Stomach smooth muscle (tissue), 2 donors: ENCODE measurements around the gene INSYN2A.

Experiments
- H3K27ac ChIP-seq: one replicate; pipeline ENCODE4 v1.7.0; 2013; ENCODE audit warnings: mild to moderate bottlenecking, low read length, inconsistent platforms
- H3K27me3 ChIP-seq, 2 donors: one replicate each; pipeline ENCODE4 v1.7.0; 2013; ENCODE audit warnings: low read length in 2 of 2; ENCODE audit not compliant: insufficient read depth in 2 of 2, control insufficient read depth in 1 of 2
- H3K36me3 ChIP-seq, 2 donors: one replicate each; pipeline ENCODE4 v1.7.0; 2013; ENCODE audit warnings: low read length in 2 of 2; ENCODE audit not compliant: control insufficient read depth in 2 of 2, insufficient read depth in 2 of 2
- H3K4me1 ChIP-seq: one replicate; pipeline ENCODE4 v1.7.0; 2013; ENCODE audit warnings: low read length; ENCODE audit not compliant: control insufficient read depth, insufficient read depth
- H3K4me3 ChIP-seq, 2 donors: one replicate each; pipeline ENCODE4 v1.7.0; 2013; ENCODE audit warnings: low read length in 2 of 2
- H3K9ac ChIP-seq, 2 donors: one replicate each; pipeline ENCODE4 v1.7.0; 2013; ENCODE audit warnings: low read length in 2 of 2, mild to moderate bottlenecking in 1 of 2
- H3K9me3 ChIP-seq, 2 donors: one replicate each; pipeline ENCODE4 v1.7.0; 2013; ENCODE audit warnings: low read length in 2 of 2; ENCODE audit not compliant: control insufficient read depth in 2 of 2
- donor health status: healthy.
- donor health status: Pancreatic carcinoma.

Gene INSYN2A

DNA sequence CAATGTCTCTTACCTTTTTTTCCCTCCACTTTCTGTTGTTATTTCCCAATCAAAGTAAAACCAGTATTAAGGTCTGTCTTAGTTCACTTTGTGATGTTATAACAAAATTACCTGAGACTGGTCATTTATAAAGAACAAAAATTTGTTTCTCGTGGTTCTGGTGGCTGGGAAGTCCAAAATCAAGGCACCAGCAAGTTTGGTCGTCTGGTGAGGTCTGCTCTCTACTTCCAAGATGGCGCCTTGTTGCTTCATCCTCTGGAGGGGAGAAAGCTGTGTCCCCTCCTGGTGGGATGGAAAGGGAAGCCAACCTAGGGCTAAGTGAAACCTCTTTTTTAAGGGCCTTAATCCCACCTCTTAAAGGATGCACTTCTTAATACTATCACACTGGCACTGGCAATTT is 22.3 kb upstream of the INSYN2A start:
- no peak overlapping the region for H3K9ac ChIP-seq
- peaks cover 0 to 2% of the 10 kb centered on the region in 2 donors for H3K36me3 ChIP-seq
- H3K4me3 ChIP-seq = no peak overlapping the region
- no peaks in the 10 kb centered on the region for H3K4me1 ChIP-seq
- H3K27me3 ChIP-seq = no peaks in the 10 kb centered on the region
- H3K27ac ChIP-seq = no peak overlapping the region
- no peaks in the 10 kb centered on the region for H3K9me3 ChIP-seq

DNA sequence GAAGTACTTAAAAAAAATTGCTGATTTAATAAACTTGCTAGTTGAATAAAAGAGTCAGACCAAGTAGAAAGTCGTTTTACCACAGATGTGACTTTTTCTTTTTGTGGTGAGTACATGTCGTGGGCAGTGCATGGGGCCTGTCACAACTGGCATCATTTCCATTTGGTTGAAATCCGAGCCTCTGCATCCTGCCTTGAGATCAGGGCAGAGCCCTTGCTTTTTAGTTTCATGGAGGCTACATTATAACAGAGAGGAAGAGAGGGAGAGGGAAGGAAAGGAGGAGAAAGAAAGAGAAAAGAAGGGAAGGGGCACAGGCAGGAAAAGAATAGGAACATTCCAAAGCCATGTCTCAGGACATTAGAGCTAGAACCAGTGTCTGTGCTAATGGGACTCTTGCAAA is 20.4 kb upstream of the INSYN2A start:
- peaks cover 0 to 2% of the 10 kb centered on the region in 2 donors for H3K36me3 ChIP-seq
- no peak overlapping the region for H3K4me3 ChIP-seq
- no peak overlapping the region for H3K27ac ChIP-seq
- H3K27me3 ChIP-seq = no peaks in the 10 kb centered on the region
- H3K4me1 ChIP-seq = no peaks in the 10 kb centered on the region
- no peaks in the 10 kb centered on the region for H3K9me3 ChIP-seq
- no peak overlapping the region for H3K9ac ChIP-seq

DNA sequence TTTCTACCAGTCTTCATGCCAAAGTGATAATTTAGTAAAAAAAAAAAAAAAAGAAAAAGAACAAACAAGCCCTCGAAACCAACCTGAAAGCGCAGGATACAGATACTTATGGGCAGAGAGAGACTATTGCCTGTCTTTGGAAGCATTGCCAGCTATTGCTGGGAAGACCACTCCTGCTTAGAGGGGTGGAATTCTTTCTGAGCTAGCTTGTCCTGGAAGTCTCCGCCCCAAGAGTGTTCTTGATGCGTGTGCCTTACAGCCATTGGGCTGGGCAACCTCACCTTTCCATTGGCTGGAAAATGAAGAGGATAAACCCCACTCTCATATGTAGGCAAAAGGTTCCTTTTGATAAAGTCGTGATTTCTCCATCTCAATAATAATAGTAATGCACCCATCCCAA is 19.9 kb upstream of the INSYN2A start:
- no peaks in the 10 kb centered on the region for H3K4me1 ChIP-seq
- H3K9me3 ChIP-seq = no peaks in the 10 kb centered on the region
- H3K9ac ChIP-seq = no peak overlapping the region
- no peak overlapping the region for H3K4me3 ChIP-seq
- H3K27ac ChIP-seq = no peak overlapping the region
- H3K27me3 ChIP-seq = no peaks in the 10 kb centered on the region
- H3K36me3 ChIP-seq = peaks cover 0 to 3% of the 10 kb centered on the region in 2 donors

DNA sequence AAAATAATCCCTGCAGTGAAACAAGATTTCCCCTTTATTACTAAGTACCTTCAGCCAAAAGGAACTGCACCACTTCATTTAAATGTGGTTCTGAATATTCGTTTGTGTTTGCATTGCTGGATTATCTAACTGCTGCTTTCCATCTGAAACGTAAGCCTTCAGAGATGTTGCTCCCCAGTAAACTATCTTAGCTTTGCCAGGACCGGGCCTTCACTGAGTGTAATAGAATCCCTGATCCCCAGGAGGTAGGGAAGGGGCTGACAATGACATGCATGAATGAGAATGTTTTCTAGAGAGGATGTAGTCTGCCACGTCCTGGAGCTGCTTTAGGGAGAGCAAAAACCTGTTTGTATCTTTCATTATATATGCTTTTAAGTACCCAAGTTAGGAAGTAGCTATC is 19.5 kb upstream of the INSYN2A start:
- Histone ChIP-seq H3K4me3 (no peak overlapping the region), H3K4me1 (no peaks in the 10 kb centered on the region), H3K9me3 (no peaks in the 10 kb centered on the region), H3K9ac (no peak overlapping the region), H3K27me3 (no peaks in the 10 kb centered on the region), H3K27ac (no peak overlapping the region), H3K36me3 (peaks cover 0 to 3% of the 10 kb centered on the region in 2 donors)

DNA sequence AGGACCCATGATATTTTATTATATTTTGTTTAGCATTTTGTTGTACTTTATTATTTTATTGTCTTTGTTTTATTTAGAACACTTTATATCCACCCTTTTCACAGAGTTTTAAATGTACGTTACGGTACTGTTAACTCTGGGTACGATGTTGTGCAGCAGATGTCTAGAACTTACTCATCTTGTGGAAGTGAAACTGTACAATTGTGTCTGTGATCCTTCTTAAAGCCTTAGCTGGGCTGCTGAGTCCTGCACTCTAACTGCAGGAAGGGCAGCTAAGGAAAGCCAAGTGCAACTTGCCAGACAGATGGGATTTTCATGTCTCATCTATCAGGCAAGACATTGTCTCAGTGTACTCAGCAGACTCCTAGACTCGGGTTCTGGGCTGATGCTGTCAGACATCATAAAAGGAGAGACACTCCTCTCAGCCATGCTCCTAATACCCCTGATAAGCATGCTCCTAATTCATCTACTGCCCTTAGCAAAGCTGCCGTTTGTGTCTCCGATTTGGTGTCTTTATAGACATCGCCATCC is 14.6 kb upstream of the INSYN2A start:
- Histone ChIP-seq H3K9ac (no peak overlapping the region), H3K27me3 (no peaks in the 10 kb centered on the region)

DNA sequence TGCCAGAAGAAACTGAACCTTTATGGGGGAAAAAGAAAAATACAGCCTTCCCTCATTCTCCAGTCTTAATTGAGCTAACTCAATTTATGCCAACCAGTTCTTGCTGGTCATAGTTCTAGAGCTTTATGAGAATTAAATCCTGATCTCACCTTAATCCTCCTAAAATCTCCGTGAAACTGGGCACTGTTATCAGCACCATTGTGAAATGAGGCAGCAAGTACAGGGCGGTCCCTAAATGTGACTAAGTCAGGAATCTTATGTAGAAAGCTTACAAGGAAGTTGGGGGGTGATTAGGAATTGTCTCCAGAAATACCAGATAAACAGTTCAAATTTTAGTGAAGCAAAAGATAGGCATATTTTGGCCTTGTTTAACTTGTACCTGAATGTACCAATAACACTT is 10.7 kb upstream of the INSYN2A start:
- Histone ChIP-seq H3K4me3 (no peak overlapping the region), H3K27me3 (no peaks in the 10 kb centered on the region), H3K9ac (no peak overlapping the region), H3K36me3 (peaks cover 0 to 5% of the 10 kb centered on the region in 2 donors), H3K27ac (no peak overlapping the region), H3K9me3 (no peaks in the 10 kb centered on the region), H3K4me1 (no peaks in the 10 kb centered on the region)

More for the DNA sequence above, 14.6 kb upstream of the INSYN2A start:
- Histone ChIP-seq H3K9me3 (no peaks in the 10 kb centered on the region), H3K36me3 (peaks cover 0 to 3% of the 10 kb centered on the region in 2 donors), H3K4me3 (no peak overlapping the region), H3K4me1 (no peaks in the 10 kb centered on the region), H3K27ac (no peak overlapping the region)

DNA sequence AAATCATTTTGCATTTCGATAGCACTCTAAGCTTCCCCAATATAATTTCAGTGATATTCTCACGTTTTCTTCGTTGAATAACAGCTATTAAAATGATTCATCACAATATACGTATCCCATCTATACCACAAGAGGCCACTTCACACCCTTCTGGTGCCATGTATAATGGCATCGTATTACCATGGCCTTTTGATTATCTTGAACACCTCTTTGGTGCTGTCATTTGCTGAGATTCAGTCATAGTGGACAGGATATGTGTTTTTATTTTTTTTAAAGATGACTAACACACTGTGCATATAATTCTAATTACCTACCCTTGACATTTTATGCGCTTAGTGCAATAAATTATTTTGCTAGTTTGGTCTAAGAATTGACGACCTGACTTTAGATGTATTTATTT is 6.7 kb upstream of the INSYN2A start:
- H3K27ac ChIP-seq = no peak overlapping the region
- peaks cover 0 to 6% of the 10 kb centered on the region in 2 donors for H3K36me3 ChIP-seq
- H3K4me3 ChIP-seq = no peak overlapping the region
- H3K9ac ChIP-seq = no peak overlapping the region
- H3K9me3 ChIP-seq = no peaks in the 10 kb centered on the region
- no peaks in the 10 kb centered on the region for H3K27me3 ChIP-seq
- H3K4me1 ChIP-seq = no peaks in the 10 kb centered on the region

DNA sequence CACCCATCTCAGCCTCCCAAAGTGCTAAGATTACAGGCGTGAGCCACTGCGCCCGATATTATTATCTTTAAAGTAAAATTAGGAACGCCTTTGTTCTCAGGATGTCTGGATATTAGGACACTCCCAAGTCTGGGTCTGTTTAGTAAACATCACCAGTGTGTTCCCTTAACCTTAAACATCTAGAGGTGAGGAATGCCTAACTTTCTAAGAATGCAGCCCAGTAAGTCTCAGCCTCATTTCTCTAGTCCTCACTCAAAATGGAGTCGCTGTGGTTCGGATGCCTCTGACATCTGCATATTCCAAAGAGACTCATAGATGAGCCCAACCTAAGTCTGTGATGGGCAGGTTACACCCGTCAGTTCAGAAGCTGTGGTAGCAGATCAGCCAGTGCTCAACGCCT is 4.3 kb upstream of the INSYN2A start:
- H3K27me3 ChIP-seq = peaks cover 0 to 2% of the 10 kb centered on the region in 2 donors
- no peaks in the 10 kb centered on the region for H3K9me3 ChIP-seq
- peaks cover 0 to 6% of the 10 kb centered on the region in 2 donors for H3K36me3 ChIP-seq
- H3K27ac ChIP-seq = no peak overlapping the region
- H3K4me1 ChIP-seq = peaks cover 6% of the 10 kb centered on the region
- H3K4me3 ChIP-seq = no peak overlapping the region
- no peak overlapping the region for H3K9ac ChIP-seq

DNA sequence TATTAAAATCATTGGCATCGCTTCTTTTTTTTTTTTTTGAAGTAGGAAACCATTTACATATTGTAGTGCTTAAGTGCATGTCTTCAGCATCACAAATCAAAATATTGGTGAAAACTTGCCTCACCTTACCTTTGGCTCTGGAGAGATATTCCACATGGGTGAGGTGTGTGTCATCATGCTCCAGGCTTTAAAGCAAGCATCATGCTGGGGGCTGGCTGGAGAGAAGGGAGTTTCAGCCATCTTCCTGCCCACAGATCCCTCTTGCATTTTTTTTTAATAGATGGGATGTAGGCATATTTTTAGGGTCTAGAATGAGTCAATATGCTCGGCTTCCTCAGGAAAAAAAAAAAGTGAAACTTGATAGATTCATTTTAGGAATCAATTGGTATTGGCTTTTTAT is 2.3 kb upstream of the INSYN2A start:
- peaks cover 15% of the 10 kb centered on the region for H3K4me1 ChIP-seq
- H3K9ac ChIP-seq = no peak overlapping the region
- no peaks in the 10 kb centered on the region for H3K9me3 ChIP-seq
- peaks cover 0 to 6% of the 10 kb centered on the region in 2 donors for H3K36me3 ChIP-seq
- no peak overlapping the region for H3K27ac ChIP-seq
- H3K4me3 ChIP-seq = no peak overlapping the region
- peaks cover 7% of the 10 kb centered on the region in 2 donors for H3K27me3 ChIP-seq

DNA sequence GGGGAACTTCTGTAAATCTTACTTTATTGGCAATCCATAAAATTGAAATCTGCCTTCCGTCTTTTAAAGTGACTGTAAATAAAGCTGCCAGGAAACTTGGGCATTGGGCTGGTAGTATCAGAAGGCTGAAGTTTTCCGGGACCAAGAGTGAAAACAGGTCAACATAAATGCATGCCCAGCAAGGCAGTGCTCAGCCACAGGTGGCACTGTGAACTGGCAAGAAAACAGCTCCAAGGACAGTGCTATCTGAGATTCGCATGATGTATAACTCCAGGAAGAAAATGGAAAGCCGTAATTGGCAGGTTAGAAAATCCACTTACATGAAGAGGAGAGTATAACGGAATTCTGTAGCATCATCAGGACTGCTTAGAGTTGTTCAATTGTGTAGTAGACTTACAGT is 1.9 kb upstream of the INSYN2A start:
- H3K36me3 ChIP-seq = peaks cover 0 to 6% of the 10 kb centered on the region in 2 donors
- H3K27ac ChIP-seq = no peak overlapping the region
- peaks cover 15% of the 10 kb centered on the region for H3K4me1 ChIP-seq
- no peak overlapping the region for H3K4me3 ChIP-seq
- H3K9me3 ChIP-seq = no peaks in the 10 kb centered on the region
- peaks cover 7% of the 10 kb centered on the region in 2 donors for H3K27me3 ChIP-seq
- H3K9ac ChIP-seq = no peak overlapping the region

DNA sequence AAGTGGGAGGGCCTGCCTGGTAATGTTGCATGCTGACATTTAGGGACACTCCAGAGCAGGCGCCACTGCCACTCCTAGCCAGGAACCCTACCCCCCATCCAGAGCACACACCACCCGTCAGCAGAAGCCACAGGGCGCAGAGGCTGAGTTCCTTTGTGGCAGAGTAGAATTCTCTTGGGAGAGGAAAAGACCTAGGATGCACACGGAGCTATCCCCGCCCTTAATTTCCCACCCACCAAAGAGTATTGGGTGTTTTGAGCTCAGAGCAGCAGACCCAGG is 702 bp upstream of the INSYN2A start:
- H3K27me3 ChIP-seq = peaks cover 10% of the 10 kb centered on the region in 2 donors
- H3K9me3 ChIP-seq = no peaks in the 10 kb centered on the region
- no peak overlapping the region for H3K27ac ChIP-seq
- H3K4me1 ChIP-seq = peaks cover 15% of the 10 kb centered on the region
- no peak overlapping the region for H3K4me3 ChIP-seq
- no peak overlapping the region for H3K9ac ChIP-seq
- peaks cover 0 to 3% of the 10 kb centered on the region in 2 donors for H3K36me3 ChIP-seq
